GM21447 (cell line): ENCODE results near the gene NGB.

Experiments
- ATAC-seq: cut with Tn5 transposase; IDR thresholded peaks from one replicate; pipeline ENCODE4 v1.9.1; 2021; ENCODE audit not compliant: unreplicated experiment

NGB gene

DNA sequence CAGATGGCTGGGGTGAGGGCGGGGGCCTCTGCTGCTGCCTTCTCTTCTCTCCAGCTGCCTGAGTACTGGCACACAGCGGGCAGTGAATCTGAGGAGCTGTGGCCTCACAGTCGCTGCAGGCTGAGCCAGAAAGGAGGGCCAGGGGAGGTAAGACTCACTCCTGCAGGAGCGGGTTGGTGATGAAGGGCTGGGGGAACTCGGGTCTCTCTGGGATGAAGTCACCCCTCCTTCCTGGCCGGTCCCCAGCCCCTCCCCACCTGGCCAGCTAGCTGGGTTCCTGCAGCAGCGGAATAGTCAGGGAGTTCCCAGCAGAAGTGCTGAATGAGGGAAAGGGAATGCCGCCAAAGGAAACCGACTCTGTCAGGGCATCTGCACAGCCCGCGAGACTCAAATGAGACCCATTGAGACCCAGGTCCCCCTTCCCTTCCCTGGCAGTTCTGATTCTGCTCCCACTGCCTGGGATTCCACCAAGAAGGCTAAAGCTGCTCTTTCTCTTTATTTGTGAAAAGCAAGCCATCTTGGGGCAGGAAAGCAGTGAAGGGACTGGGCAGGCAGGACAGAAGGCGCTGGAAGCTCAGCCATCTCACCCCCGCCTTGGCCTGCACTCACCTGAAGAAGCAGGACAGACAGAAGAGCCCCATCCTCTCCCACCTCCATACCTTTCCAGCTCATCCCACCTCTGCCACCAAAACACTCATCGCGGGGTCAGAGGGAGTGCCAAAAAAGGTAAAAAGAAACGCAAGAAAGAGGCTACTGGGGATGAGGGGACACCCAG lies 5.3 kb downstream of the NGB start:
- no peak for ATAC-seq

DNA sequence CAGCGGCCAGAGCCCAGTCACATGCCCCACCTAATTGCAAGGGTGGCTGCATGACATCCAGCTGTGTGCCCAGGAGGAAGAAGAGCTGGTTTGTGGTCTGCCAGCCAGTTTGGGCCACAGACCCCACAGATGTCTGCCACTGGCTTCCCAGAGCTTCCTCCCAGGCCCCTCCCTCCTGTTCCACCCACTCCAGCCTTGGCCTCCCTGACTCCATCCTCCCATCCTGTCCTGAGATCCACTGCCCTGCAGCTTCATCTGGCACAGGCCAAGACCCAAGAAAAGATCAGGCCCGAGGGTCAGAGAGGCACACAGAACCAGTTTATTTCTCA lies 5.9 kb downstream of the NGB start:
- no peak for ATAC-seq

- no peak for ATAC-seq
Measured at GRCh38 chr14:77264466-77265186, 6.4 kb downstream of the NGB start.

DNA sequence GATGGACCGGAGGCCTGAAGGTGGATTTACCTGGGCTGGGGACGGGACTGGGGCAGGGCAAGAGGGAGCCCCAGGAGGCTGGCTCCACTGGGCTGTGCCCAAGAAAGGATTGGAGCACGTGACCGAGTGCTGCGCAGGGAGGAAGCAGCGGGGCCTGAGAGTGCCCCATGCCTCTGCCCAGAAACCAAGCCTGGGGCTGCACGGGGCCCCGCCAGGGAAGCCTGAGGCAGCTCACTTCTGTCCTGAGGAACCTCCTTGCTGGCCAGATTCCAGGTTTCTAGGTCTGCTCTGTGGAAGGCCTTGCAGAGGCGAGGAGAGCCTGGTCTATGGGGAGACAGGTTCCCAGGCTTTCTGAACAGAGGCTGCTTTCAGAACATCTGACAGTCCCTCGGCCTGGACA lies 10.4 kb downstream of the NGB start:
- ATAC-seq: no peak

DNA sequence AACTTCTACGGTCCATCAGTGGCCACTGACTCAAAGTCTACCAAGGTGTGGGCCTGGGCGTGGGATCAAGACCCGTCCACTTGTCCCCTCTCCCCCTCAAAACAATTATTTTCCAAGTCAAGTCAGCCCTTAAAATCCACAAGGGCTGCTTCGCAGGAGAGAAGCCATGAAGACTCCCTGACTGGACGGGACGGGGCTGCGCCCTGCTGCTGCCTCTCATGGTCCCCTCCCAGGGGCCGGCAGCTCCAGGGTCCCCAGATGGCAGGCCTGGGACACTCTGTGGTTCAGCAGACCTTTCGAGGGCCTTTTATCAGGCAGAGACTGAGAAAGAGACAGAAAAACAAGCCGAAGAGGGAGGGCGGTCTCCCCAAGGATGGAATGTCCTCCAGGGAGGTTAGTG lies 10.8 kb downstream of the NGB start:
- no peak for ATAC-seq

- ATAC-seq: no peak
Measured at GRCh38 chr14:77259025-77259715, 11.8 kb downstream of the NGB start.

DNA sequence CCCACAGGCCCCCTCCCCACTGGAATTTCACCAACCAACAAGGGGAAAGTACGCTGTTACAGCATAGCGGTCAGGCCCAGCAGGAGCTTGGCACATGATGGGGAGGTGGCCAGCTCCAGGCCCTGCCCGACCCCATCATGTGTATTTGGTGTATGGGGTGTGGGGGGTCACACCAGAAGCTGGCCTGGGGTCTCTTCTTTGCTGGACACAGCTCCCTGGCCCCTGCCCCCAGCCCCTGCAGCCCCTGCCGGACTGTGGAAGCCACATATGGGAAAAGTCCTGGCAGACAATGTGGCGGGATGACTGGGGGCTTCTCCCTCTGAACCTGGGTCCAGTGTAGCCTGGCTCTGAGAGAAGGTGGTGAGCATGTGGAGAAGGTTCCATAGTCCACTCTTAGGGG lies 12.4 kb downstream of the NGB start:
- no peak for ATAC-seq

GRCh38 chr14:77257700-77258099 lies 13.3 kb downstream of the NGB start:
- ATAC-seq: no peak

- ATAC-seq: no peak
Measured at GRCh38 chr14:77256694-77257093, 14.3 kb downstream of the NGB start.

DNA sequence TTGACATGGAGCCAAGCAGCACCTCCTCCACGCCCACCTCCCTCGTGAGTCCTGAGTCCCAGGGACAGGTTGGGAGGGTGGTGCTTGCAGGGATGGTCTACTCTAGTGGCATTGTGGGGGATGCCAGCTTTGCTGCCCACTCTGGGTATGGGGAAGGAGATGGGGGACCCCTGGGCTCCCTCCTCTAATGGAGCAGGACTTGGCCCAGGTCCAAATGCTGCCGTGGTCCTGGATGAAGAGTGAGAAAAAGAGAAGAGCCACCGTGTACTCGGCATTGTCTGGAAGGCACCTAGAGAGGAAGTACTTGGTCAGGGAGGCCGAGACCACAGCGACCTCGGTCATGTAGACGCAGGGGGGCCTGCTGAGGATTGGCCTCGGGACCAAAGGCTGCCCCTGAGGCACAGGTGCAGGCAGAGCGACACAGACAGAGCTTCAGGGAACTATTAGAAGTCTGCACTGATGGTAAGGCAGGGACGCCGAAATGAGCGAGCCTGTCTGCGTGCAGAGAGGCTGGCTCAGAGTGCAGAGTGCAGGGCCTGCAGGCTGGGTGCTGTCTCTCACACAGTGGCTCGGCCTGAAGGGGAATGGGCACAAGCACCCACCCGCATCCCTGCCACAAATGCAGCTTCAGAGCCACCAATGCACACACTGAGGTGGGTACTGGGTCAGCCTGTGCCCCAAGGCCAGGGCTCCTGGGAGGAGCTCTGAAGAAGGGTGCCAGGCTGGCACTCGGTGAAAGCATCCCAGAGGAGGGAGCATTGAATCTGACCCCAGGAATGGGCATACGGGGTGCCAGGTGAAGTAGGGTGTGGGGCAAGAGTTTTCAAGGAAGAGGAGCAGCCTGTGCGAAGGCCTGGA lies 17.4 kb downstream of the NGB start:
- ATAC-seq: no peak

GRCh38 chr14:77251870-77252269 lies 19.1 kb downstream of the NGB start:
- no peak for ATAC-seq

GRCh38 chr14:77250927-77251326 lies 20.1 kb downstream of the NGB start:
- no peak for ATAC-seq

DNA sequence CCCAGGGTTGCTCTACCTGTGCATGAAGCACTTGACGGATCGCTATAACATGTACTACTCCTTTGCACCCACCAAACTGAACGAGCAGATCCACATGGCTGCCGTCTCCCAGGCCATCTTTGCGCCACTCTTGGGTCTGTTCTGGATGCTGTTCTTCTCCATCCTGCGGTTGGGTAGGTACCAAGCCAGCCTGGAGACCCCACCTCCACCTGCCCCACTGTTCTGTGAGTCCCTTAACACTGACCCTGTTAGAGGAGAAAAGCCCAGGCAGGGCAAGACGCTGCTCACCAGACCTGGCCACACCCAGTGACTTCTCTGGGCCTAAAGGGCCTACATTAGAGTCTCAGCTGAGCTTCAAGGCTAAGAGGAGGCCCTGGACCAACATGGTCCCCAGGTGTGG lies 21.7 kb downstream of the NGB start:
- no peak for ATAC-seq

GRCh38 chr14:77248666-77249065 lies 22.3 kb downstream of the NGB start:
- ATAC-seq: no peak

DNA sequence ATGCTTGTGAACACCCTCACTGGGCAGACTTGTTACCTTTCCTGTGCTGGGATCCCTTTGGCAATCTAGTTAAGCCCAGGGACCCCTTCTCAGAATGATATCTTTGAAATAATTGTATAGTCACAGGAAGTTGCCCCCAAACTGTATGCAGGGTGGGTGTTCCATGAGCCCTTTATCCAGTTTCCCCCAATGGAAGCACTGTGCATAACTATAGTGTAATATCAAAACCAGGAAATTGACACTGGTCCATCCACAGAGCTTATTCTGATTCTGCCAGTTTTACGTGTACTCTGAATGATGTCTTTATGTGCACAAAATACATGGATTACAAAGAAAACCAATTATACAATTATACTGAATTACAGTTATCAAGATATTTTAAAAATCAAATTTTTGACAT lies 24.2 kb downstream of the NGB start:
- ATAC-seq: no peak

DNA sequence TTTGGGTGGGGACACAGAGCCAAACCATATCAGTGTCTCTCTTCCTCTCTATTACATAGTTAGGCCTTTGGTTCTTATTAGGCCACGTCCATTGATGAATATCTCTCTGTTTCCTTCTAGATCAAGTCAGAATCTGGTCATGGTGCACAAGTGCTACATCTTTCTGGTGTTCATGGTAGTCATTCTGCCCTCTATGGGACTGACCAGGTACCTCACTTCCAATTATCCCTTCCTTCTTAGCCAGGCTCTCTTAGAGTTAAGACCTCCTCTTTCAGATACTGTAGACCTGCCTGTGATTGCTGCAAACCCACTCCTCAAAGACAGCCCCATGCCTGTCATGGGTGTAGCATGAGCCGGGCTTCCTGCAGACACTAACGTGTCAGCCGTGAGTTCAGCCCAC lies 25.2 kb downstream of the NGB start:
- ATAC-seq: no peak

- ATAC-seq: no peak
Measured at GRCh38 chr14:77243853-77244252, 27.2 kb downstream of the NGB start.

- no peak for ATAC-seq
Measured at GRCh38 chr14:77242752-77243151, 28.3 kb downstream of the NGB start.

DNA sequence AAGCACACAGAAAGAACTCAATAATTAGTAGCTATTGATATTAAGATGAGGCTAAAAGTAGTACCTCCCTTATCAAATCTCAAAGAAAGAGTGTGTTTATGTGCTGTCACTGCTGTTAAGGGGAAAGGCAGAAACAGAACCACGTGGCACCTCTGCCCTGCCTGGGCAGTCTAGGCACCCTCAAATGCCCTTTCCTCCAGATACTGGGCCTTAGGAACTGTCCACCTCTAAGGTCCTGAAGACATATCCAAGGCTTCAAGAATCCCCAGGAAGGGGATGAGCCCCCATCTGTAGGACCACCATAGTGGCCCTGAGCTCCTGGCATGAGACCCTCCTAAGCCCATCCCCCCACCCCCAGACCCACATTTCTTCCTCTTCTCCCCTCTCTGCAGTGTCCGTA lies 29.1 kb downstream of the NGB start:
- no peak for ATAC-seq

- ATAC-seq: no peak
Measured at GRCh38 chr14:77240336-77240915, 30.6 kb downstream of the NGB start.

DNA sequence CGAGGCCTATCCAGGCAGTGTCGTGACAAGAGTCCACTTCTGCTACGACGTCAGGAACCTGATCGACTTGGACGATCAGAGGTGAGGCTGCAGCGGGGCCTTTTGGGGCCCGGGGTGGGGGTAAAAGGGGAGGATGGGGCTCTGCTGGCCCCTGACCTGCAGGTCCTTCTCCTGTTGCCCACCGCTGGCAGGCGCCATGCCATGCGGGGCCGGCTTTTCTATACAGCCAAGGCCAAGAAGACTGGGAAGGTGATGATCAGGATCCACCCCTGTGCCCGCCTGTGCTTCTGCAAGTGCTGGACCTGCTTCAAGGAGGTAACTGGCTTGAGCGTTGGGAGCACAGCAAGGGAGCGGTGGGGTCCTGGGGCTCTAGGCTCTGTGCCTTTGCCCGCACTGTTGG lies 31.6 kb downstream of the NGB start:
- no peak for ATAC-seq
